HCT116 (cell line): Measurements from ENCODE around the gene ABCA1. TPM values are rescaled to one million over a fixed set of nuclear protein-coding genes. Genes with fewer than 3 reads are reported as not detected.

Experiments
- ATAC-seq: fragments of 200-7000 bp; cut with Tn5 transposase; 2 replicates; pipeline ENCODE4 v1.9.1; 2020; ENCODE audit warnings: mild to moderate bottlenecking, moderate library complexity
- BruUV-seq: library from RNA; stranded (reverse); fragments of 400-500 nt; replicated peaks from 2 replicates; lab custom pipeline; 2021; lab: Mats Ljungman, UMichigan
- CTCF ChIA-PET: fragments of 300-600 bp; sonication (Branson Sonifier 250); formaldehyde crosslinking; loops from one replicate; lab custom pipeline; 2021; ENCODE audit warnings: antibody characterized with exemption; lab: Charles Lee
- POLR2A ChIA-PET: fragments of 300-600, 350-600 bp; sonication (Branson Sonifier 250); formaldehyde crosslinking; loops from one replicate; lab custom pipeline; 2021; ENCODE audit warnings: antibody characterized with exemption; lab: Charles Lee
- RAD21 ChIA-PET, 2 experiments: fragments of 300-600 bp; sonication (Branson Sonifier 250); formaldehyde crosslinking; loops; one replicate each; lab custom pipeline; 2023; ENCODE audit warnings: low total read pairs in 2 of 2; ENCODE audit not compliant: uncharacterized antibody in 2 of 2, unreplicated experiment in 2 of 2, low non-redundant PET in 1 of 2; lab: Charles Lee
- DNase-seq: peaks from one replicate; pipeline ENCODE4 v3.0.0-alpha.2; 2010; ENCODE audit warnings: low read depth, low spot score
- H2AFZ ChIP-seq: fragments of 200-600 bp; shearing (Covaris generic), sonication (generic); 2 replicates; pipeline ENCODE4 v1.6.1; 2017; ENCODE audit warnings: low read depth, mixed run types, mixed read lengths, antibody characterized with exemption, low read length; ENCODE audit not compliant: poor library complexity, severe bottlenecking
- H3K27ac ChIP-seq: 2 replicates; pipeline ENCODE4 v1.5.1; 2012; ENCODE audit warnings: low read depth, low read length
- H3K27me3 ChIP-seq: fragments of 200-600 bp; sonication (generic); 2 replicates; pipeline ENCODE4 v1.6.1; 2016; ENCODE audit warnings: mixed run types, low read length, mixed read lengths; ENCODE audit not compliant: insufficient read depth
- H3K36me3 ChIP-seq, 2 experiments: fragments of 200-500 bp in 1 of 2; fragments of 200-600 bp in 1 of 2; sonication (Bioruptor generic) in 1 of 2; sonication (generic) in 1 of 2; 2 replicates each; pipeline versions ENCODE4 v1.5.1 to v1.6.1; 2014 to 2016; ENCODE audit warnings: low read length in 2 of 2, inconsistent platforms in 1 of 2, mixed read lengths in 1 of 2, mixed run types in 1 of 2; ENCODE audit not compliant: insufficient read depth in 2 of 2, control insufficient read depth in 1 of 2
- H3K4me1 ChIP-seq, 2 experiments: fragments of 200-600 bp in 1 of 2; sonication (generic) in 1 of 2; 2 replicates each; pipeline versions ENCODE4 v1.5.1 to v1.6.1; 2012 to 2017; ENCODE audit warnings: low read length in 2 of 2, inconsistent platforms in 1 of 2, mild to moderate bottlenecking in 1 of 2, mixed read lengths in 1 of 2, mixed run types in 1 of 2, moderate library complexity in 1 of 2; ENCODE audit not compliant: insufficient read depth in 2 of 2, control insufficient read depth in 1 of 2
- H3K4me2 ChIP-seq: fragments of 200-600 bp; sonication (generic); 2 replicates; pipeline ENCODE4 v1.6.1; 2017; ENCODE audit warnings: mixed run types, low read length, mixed read lengths
- H3K4me3 ChIP-seq, 2 experiments: fragments of 200-600 bp in 1 of 2; sonication (generic) in 1 of 2; replicated peaks in 1 of 2; 2 replicates each; pipeline ENCODE4 v1.5.1; 2011 to 2016; ENCODE audit warnings: low read length in 2 of 2, control low read depth in 1 of 2, low read depth in 1 of 2, mild to moderate bottlenecking in 1 of 2, mixed read lengths in 1 of 2, mixed run types in 1 of 2
- H3K79me2 ChIP-seq: fragments of 200-600 bp; sonication (generic); 2 replicates; pipeline ENCODE4 v1.6.1; 2017; ENCODE audit warnings: mild to moderate bottlenecking, mixed run types, low read length, moderate library complexity, mixed read lengths; ENCODE audit not compliant: insufficient read depth
- H3K9ac ChIP-seq: fragments of 200-600 bp; sonication (generic); 2 replicates; pipeline ENCODE4 v1.6.1; 2016; ENCODE audit warnings: low read length, mixed read lengths
- H3K9me2 ChIP-seq: fragments of 200-600 bp; sonication (generic), shearing (Covaris generic); 2 replicates; pipeline ENCODE4 v1.6.1; 2017; ENCODE audit warnings: mixed run types, mild to moderate bottlenecking, moderate library complexity; ENCODE audit not compliant: insufficient read depth
- H3K9me3 ChIP-seq, 2 experiments: fragments of 200-500 bp in 1 of 2; fragments of 200-600 bp in 1 of 2; sonication (Bioruptor generic) in 1 of 2; sonication (generic) in 1 of 2; 2 replicates each; pipeline ENCODE4 v1.6.1; 2014 to 2017; ENCODE audit warnings: low read length in 2 of 2, mixed read lengths in 2 of 2, inconsistent platforms in 1 of 2, low read depth in 1 of 2, mild to moderate bottlenecking in 1 of 2, mixed run types in 1 of 2, moderate library complexity in 1 of 2; ENCODE audit not compliant: control insufficient read depth in 1 of 2, insufficient read depth in 1 of 2
- H4K20me1 ChIP-seq: fragments of 200-600 bp; sonication (generic), shearing (Covaris generic); 2 replicates; pipeline ENCODE4 v1.6.1; 2017; ENCODE audit warnings: mixed run types, mild to moderate bottlenecking, moderate library complexity; ENCODE audit not compliant: insufficient read depth
- CBX3 ChIP-seq: IDR thresholded peaks from 2 replicates; pipeline ENCODE4 v1.6.1; 2012; ENCODE audit warnings: low read depth
- SIN3A ChIP-seq: IDR thresholded peaks from 2 replicates; pipeline ENCODE4 v1.6.1; 2012; ENCODE audit warnings: low read depth
- YY1 ChIP-seq: IDR thresholded peaks from 2 replicates; pipeline ENCODE4 v1.6.1; 2011; ENCODE audit warnings: low read length, low read depth, moderate library complexity, mild to moderate bottlenecking; ENCODE audit not compliant: insufficient replicate concordance; ENCODE audit errors: extremely low read depth
- ZFX ChIP-seq: fragments of 450-650 bp; IDR thresholded peaks from 2 replicates; pipeline ENCODE4 v1.6.1; 2017
- intact Hi-C: fragments of 100-400 bp; cut with micrococcal nuclease; formaldehyde crosslinking; loops from 2 replicates; pipeline ENCODE4 v1.10.0; 2022
- total RNA-seq: library from RNA; stranded (reverse); gene quantifications from one replicate; pipeline ENCODE4 v1.2.1, GENCODE V29; 2021; ENCODE audit not compliant: unreplicated experiment
- TF ChIP-seq, protein P1 (sequence below): IDR thresholded peaks from 2 replicates; pipeline ENCODE4 v1.6.1; 2011; ENCODE audit warnings: mild to moderate bottlenecking, low read length, moderate library complexity; ENCODE audit not compliant: insufficient replicate concordance; ENCODE audit errors: extremely low read depth

Gene ABCA1
- total RNA-seq, 1 experiment from 2014 or later: 0.89 TPM

DNA sequence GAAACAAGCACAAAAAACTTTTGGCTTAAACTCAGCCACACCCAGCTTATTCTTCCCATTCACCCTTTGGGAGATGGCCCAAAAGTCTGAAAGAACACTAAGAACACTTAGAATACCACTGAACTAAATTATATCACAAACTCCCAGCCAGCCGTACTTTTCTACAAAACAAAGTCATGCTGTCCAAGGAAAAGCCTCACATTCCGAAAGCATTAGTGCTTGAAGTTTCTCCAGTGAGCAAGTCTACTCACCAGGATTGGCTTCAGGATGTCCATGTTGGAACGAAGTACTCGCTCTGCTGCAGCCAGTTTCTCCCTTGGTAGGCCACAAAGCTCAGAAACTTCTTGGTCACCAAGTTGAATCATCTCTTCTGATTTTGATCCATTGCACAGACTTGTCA, 69.7 kb downstream of the ABCA1 start:
- intact Hi-C loops: no loop called here
- no peak overlapping the region for H3K4me2 ChIP-seq

DNA sequence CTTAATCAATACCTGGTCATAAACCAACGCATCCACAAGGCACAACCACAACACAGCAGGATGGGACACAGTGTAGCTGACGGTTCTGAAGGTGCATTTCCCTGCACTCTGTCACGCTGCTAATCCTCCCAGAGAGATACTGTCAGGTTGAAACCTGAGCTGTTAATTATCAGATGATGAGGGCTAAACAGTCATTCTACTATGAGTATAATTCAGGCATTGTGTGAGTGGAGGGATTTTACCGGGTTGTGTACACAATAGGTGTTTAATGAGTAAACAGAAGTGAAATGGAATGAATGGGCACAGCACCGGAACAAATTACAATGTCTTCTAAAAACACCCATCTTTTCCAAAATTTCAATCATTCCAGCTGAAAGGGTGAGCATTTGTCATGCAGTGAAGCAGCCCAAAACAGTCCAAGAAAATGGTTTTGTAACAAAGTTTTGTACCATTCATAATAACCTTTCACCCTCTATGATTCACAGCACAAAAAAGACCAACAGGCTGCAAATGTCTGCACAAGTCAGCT, 71.5 kb downstream of the ABCA1 start:
- Histone ChIP-seq H2AFZ (no peak overlapping the region), H3K27ac (no peak overlapping the region), H3K27me3 (no peaks in the 10 kb centered on the region), H4K20me1 (no peaks in the 10 kb centered on the region), H3K4me2 (no peak overlapping the region), H3K79me2 (no peaks in the 10 kb centered on the region), H3K9me3 (no peaks in the 10 kb centered on the region), H3K9ac (no peak overlapping the region), H3K9me2 (no peaks in the 10 kb centered on the region), H3K4me3 (no peak overlapping the region), H3K4me1 (no peaks in the 10 kb centered on the region), H3K36me3 (no peaks in the 10 kb centered on the region)
- no peak for ATAC-seq
- no peak for TF ChIP-seq ZFX
- TF ChIP-seq CBX3: no peak
- no peak for TF ChIP-seq YY1
- TF ChIP-seq SIN3A: no peak
- DNase-seq: no peak
- RAD21 ChIA-PET: no interaction called here
- intact Hi-C loops: no loop called here
- POLR2A ChIA-PET: no interaction called here
- BruUV-seq: no TSS peak
- CTCF ChIA-PET: no interaction called here

More for the DNA sequence above, 69.7 kb downstream of the ABCA1 start:
- Histone ChIP-seq H3K4me3 (no peak overlapping the region), H3K9me2 (no peaks in the 10 kb centered on the region), H3K36me3 (no peaks in the 10 kb centered on the region), H3K4me1 (no peaks in the 10 kb centered on the region; a peak in 1 of 4 replicates), H3K79me2 (no peaks in the 10 kb centered on the region), H3K9me3 (no peaks in the 10 kb centered on the region), H3K27ac (no peak overlapping the region), H3K27me3 (no peaks in the 10 kb centered on the region), H4K20me1 (no peaks in the 10 kb centered on the region), H2AFZ (no peak overlapping the region), H3K9ac (no peak overlapping the region)
- RAD21 ChIA-PET: no interaction called here
- DNase-seq (no peak), ATAC-seq (no peak)
- no TSS peak for BruUV-seq
- TF ChIP-seq, protein P1, sequence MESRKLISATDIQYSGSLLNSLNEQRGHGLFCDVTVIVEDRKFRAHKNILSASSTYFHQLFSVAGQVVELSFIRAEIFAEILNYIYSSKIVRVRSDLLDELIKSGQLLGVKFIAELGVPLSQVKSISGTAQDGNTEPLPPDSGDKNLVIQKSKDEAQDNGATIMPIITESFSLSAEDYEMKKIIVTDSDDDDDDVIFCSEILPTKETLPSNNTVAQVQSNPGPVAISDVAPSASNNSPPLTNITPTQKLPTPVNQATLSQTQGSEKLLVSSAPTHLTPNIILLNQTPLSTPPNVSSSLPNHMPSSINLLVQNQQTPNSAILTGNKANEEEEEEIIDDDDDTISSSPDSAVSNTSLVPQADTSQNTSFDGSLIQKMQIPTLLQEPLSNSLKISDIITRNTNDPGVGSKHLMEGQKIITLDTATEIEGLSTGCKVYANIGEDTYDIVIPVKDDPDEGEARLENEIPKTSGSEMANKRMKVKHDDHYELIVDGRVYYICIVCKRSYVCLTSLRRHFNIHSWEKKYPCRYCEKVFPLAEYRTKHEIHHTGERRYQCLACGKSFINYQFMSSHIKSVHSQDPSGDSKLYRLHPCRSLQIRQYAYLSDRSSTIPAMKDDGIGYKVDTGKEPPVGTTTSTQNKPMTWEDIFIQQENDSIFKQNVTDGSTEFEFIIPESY: no peak
- POLR2A ChIA-PET: no interaction called here
- CTCF ChIA-PET: no interaction called here
